Psoas muscle (tissue), 8 donors: Measurements from ENCODE around the gene CAMTA1. TPM values are rescaled to one million over a fixed set of nuclear protein-coding genes. Genes with fewer than 3 reads are reported as not detected.

Source experiments
- ATAC-seq, 4 donors: fragments of 200-7000 bp; cut with Tn5 transposase; one replicate each; pipeline ENCODE4 v1.9.1; 2020; ENCODE audit warnings: moderate library complexity in 3 of 4, mild to moderate bottlenecking in 2 of 4
- DNase-seq, 2 donors: peaks; one replicate each; pipeline ENCODE4 v3.0.0-alpha.2; 2020
- H3K27ac ChIP-seq: fragments of 200-600 bp; one replicate; pipeline ENCODE4 v1.8.0; 2022
- H3K27me3 ChIP-seq, 3 donors: fragments of 200-600 bp in 1 of 3; one replicate each; pipeline versions ENCODE4 v1.6.1 to v1.8.0; 2013 to 2022; ENCODE audit warnings: low read length in 2 of 3, mild to moderate bottlenecking in 2 of 3, moderate library complexity in 1 of 3; ENCODE audit not compliant: insufficient read depth in 3 of 3
- H3K36me3 ChIP-seq, 2 donors: fragments of 200-600 bp in 1 of 2; one replicate each; pipeline versions ENCODE4 v1.6.1 to v1.8.0; 2013 to 2022; ENCODE audit warnings: low read depth in 1 of 2, mild to moderate bottlenecking in 1 of 2, moderate library complexity in 1 of 2; ENCODE audit not compliant: insufficient read depth in 1 of 2
- H3K4me1 ChIP-seq: fragments of 200-600 bp; one replicate; pipeline ENCODE4 v1.8.0; 2022
- H3K4me3 ChIP-seq: fragments of 200-600 bp; one replicate; pipeline ENCODE4 v1.8.0; 2022; ENCODE audit warnings: mild to moderate bottlenecking
- H3K9me3 ChIP-seq: fragments of 200-600 bp; one replicate; pipeline ENCODE4 v1.8.0; 2022
- CTCF ChIP-seq: fragments of 200-600 bp; IDR thresholded peaks from one replicate; pipeline ENCODE4 v1.8.0; 2022; ENCODE audit warnings: antibody characterized with exemption
- WGBS, 3 donors: extraction: QIAGEN DNeasy Blood & Tissue Kit; methylation state at CpG; one replicate each; pipeline versions ENCODE4 v1.1.6 to v1.1.7; 2013; 5-methylcytosine and 5-hydroxymethylcytosine counted together
- intact Hi-C, 2 donors: fragments of 100-400 bp; cut with DNase I; formaldehyde crosslinking; loops; one replicate each; pipeline versions ENCODE4 v1.11.0 to v1.14.2; 2022
- polyA plus RNA-seq, 3 donors: library from polyadenylated mRNA; stranded (reverse); fragments of 200-250 nt; gene quantifications; one replicate each; pipeline ENCODE4 v1.2.3, GENCODE V29; 2013
- total RNA-seq, 4 donors: library from RNA; stranded (reverse); fragmentation: NEBNext Ultra II Directional in 2 of 4; extraction: Animal tissue kit (Norgen Biotek cat#: 25700) in 2 of 4; gene quantifications; one replicate each; pipeline versions ENCODE4 v1.2.1 to v1.2.4, GENCODE V29; 2021 to 2023
- donor health status: healthy with polysubstance abuse.
- donor health status: DM: no; HTN: no; CAD: no; lungs with moderate emphysema.
- donor health status: Bipolar disorder and iron deficiency.
- donor health status: healthy.
- donor health status: DM: yes; HTN: yes; CAD: no.
- donor health status: DM: no; HTN: no; CAD: no.
- donor health status: DM: no; HTN: no; CAD: no.
- donor health status: DM: yes; HTN: yes; CAD: no.

CAMTA1 gene
- total and polyA plus RNA-seq, 7 donors: 64.6 to 206 (median 76.5) TPM

- no peaks in the 10 kb centered on the region for H3K36me3 ChIP-seq
- DNase-seq: no peak
- no peaks in the 10 kb centered on the region for H3K27me3 ChIP-seq
- no peak overlapping the region for H3K4me3 ChIP-seq
- TF ChIP-seq CTCF: no peak
- ATAC-seq: no peak
- WGBS, 3 donors: 91 to 93% (median 92%) methylated on average over 10 of the region's 10 CpGs
- H3K9me3 ChIP-seq: no peaks in the 10 kb centered on the region
- H3K4me1 ChIP-seq: no peaks in the 10 kb centered on the region
- intact Hi-C loops: no loop called here
- H3K27ac ChIP-seq: no peak overlapping the region
These were observed 663.7 kb downstream of the CAMTA1 start for GRCh38 chr1:7448986-7449385.

- WGBS, 3 donors: 93 to 96% (median 95%) methylated on average over 6 to 7 of the region's 7 CpGs
- Histone ChIP-seq H3K36me3 (no peaks in the 10 kb centered on the region), H3K4me1 (no peaks in the 10 kb centered on the region), H3K27me3 (no peaks in the 10 kb centered on the region), H3K4me3 (no peak overlapping the region), H3K9me3 (no peaks in the 10 kb centered on the region), H3K27ac (no peak overlapping the region)
- ATAC-seq (no peak), DNase-seq (no peak)
- intact Hi-C loops: loop anchor here in 1 of 2 donors (10.0 kb wide), 1 partner anchor 195 kb away; no protein-coding TSS in a partner anchor
- no peak for TF ChIP-seq CTCF
These were observed 664.5 kb downstream of the CAMTA1 start for GRCh38 chr1:7449750-7450149.

DNA sequence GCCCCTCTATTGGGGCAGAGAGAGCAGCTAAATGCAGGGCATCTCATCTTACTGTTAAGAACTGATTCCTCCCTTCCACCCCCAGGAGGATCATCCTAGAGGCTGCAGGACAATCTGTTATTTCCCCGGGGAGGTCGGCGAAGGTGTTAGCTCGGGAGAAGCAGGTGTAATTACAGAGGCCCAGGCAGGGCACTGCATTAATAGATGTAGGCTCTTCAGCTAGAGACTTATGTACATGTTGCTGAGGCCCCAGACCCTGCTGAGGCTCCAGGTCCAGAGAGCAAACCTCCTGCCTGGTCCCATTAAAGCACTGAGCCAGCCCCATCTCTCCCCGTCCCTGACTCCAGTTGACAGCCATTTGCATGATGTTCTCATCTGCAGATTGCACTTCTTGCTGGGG lies 665.6 kb downstream of the CAMTA1 start:
- Histone ChIP-seq H3K9me3 (no peaks in the 10 kb centered on the region), H3K27me3 (no peaks in the 10 kb centered on the region), H3K4me1 (peaks cover 4% of the 10 kb centered on the region), H3K4me3 (no peak overlapping the region), H3K36me3 (no peaks in the 10 kb centered on the region), H3K27ac (no peak overlapping the region)
- intact Hi-C loops: loop anchor here in 1 of 2 donors (10.0 kb wide), 1 partner anchor 194 kb away; no protein-coding TSS in a partner anchor
- whole genome bisulfite sequencing, 3 donors: 74 to 88% (median 80%) methylated on average over 5 of the region's 5 CpGs
- ATAC-seq (no peak), DNase-seq (no peak)
- no peak for TF ChIP-seq CTCF

DNA sequence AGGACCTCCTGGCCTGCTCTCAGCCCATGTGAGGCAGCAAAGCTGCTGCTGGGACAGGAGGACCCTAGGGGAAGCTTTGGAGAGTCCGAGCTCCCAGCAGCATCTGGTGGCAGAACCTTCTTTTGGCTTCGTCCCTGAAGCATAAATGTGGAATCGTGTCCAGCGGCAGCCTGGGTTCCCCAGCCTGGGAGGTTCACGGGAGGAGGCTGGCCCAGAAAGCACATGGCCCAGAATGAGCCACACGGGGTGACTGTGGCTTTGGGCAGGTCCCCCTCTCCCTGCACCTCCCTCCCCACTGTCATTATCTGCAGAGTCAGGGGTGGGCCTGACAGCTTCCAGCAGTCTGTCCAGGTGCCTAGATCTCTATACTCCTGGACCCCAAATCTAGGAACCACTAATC lies 667.8 kb downstream of the CAMTA1 start:
- intact Hi-C loops: loop anchor here in 1 of 2 donors (10.0 kb wide), 1 partner anchor 192 kb away; no protein-coding TSS in a partner anchor
- 67 to 76% (median 69%) methylated on average over 6 of the region's 6 CpGs for WGBS, 3 donors
- H3K9me3 ChIP-seq: no peaks in the 10 kb centered on the region
- DNase-seq (no peak), ATAC-seq (no peak)
- no peak overlapping the region for H3K27ac ChIP-seq
- no peaks in the 10 kb centered on the region for H3K27me3 ChIP-seq
- TF ChIP-seq CTCF: no peak
- peaks cover 5% of the 10 kb centered on the region for H3K4me1 ChIP-seq
- no peaks in the 10 kb centered on the region for H3K36me3 ChIP-seq
- no peak overlapping the region for H3K4me3 ChIP-seq
